ENCODE results near the gene GPR157.

DNA sequence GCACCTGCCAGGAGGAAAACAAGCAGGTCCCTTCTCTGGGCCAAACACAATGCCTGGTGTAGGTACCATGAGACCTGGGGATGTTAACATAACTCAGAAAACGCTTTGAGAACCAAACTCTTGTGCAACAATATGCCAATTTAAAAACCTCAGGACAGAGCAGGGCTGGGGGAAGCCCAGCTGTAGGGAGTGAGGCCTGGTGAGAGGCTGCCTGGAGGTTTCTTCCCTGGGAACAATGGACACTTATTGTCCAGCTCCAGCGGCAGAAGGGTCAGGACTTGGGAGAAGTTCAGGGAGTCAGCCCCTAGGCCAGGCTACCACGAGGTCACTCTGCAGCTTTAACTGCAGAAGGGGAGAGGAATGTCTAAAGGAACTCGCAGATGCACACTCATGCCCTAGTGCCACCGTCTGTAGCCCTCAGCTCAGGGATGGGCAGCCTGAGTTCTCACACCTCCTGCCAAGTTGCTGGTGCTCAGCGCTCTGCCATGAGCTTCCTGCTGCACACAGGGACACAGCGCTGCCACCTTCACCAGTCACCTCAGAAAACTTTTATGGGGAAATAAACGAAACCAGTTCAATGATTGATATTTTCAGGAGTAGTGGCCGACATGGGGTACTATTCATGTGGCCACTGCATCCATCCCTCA, 8.5 kb downstream of the GPR157 start:
- TF ChIP-seq, protein P1, sequence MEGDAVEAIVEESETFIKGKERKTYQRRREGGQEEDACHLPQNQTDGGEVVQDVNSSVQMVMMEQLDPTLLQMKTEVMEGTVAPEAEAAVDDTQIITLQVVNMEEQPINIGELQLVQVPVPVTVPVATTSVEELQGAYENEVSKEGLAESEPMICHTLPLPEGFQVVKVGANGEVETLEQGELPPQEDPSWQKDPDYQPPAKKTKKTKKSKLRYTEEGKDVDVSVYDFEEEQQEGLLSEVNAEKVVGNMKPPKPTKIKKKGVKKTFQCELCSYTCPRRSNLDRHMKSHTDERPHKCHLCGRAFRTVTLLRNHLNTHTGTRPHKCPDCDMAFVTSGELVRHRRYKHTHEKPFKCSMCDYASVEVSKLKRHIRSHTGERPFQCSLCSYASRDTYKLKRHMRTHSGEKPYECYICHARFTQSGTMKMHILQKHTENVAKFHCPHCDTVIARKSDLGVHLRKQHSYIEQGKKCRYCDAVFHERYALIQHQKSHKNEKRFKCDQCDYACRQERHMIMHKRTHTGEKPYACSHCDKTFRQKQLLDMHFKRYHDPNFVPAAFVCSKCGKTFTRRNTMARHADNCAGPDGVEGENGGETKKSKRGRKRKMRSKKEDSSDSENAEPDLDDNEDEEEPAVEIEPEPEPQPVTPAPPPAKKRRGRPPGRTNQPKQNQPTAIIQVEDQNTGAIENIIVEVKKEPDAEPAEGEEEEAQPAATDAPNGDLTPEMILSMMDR (IDR thresholded peaks at IDR 0.05) = no peak
- no peak for TF ChIP-seq POLR2A (IDR thresholded peaks at IDR 0.05)

Measured in Peyer's patch (tissue), 4 donors.